SHP77 treated with DMSO at 0.1 percent for 48 hours (cell line): ENCODE measurements around the gene LRRC75A.
"Not testable (repeated sequence)": the region's sequence is repeated elsewhere in the genome, so short reads cannot be mapped to it uniquely, and the experiment has no call there.

ENCODE experiments used
- DNase-seq: peaks from one replicate; lab custom pipeline; 2025; lab: John Stamatoyannopoulos, UW

LRRC75A gene

GRCh38 chr17:16432017-16432416 lies 60.0 kb downstream of the LRRC75A start:
- peak; percentile 60 for DNase-seq

- no peak for DNase-seq
Observed at GRCh38 chr17:16430650-16431049, 61.3 kb downstream of the LRRC75A start.

- DNase-seq = no peak
Observed at GRCh38 chr17:16429083-16429482, 62.9 kb downstream of the LRRC75A start.

- peak; percentile 97 for DNase-seq
Observed at GRCh38 chr17:16428098-16428882, 63.7 kb downstream of the LRRC75A start.

GRCh38 chr17:16427020-16427419 lies 65.0 kb downstream of the LRRC75A start:
- no peak for DNase-seq

GRCh38 chr17:16425698-16426659 lies 66.0 kb downstream of the LRRC75A start:
- DNase-seq = peak; percentile 100

GRCh38 chr17:16425202-16425601 lies 66.8 kb downstream of the LRRC75A start:
- DNase-seq = peak; percentile 97

- DNase-seq = no peak
Observed at GRCh38 chr17:16423226-16423872, 68.6 kb downstream of the LRRC75A start.

GRCh38 chr17:16422416-16422815 lies 69.6 kb downstream of the LRRC75A start:
- no peak for DNase-seq

- DNase-seq = no peak
Observed at GRCh38 chr17:16419929-16420271, 72.1 kb downstream of the LRRC75A start.

- DNase-seq = no peak
Observed at GRCh38 chr17:16419074-16419928, 72.7 kb downstream of the LRRC75A start.

GRCh38 chr17:16418685-16419068 lies 73.3 kb downstream of the LRRC75A start:
- DNase-seq = no peak

GRCh38 chr17:16417896-16418684 lies 73.9 kb downstream of the LRRC75A start:
- no peak for DNase-seq

GRCh38 chr17:16417399-16417798 lies 74.6 kb downstream of the LRRC75A start:
- no peak for DNase-seq

- DNase-seq = peak; percentile 70
Observed at GRCh38 chr17:16415031-16415924, 76.7 kb downstream of the LRRC75A start, which contains the start of gene TRPV2. Gene TRPV2 (plus strand): TSS chr17:16415571. CDS start chr17:16417669, 2,098 bp downstream.

GRCh38 chr17:16407911-16408588 lies 83.9 kb downstream of the LRRC75A start:
- DNase-seq = peak; percentile 99

- DNase-seq = peak; percentile 93
Observed at GRCh38 chr17:16406742-16407674, 85.0 kb downstream of the LRRC75A start.

- not testable (repeated sequence) for DNase-seq
Observed at GRCh38 chr17:16403847-16404246, 88.1 kb downstream of the LRRC75A start.
